Hematopoietic multipotent progenitor cell treated with erythropoietin and hydrocortisone succinate and interleukin-3 and kit ligand, for 4 days (in vitro differentiated cells): ENCODE data around the gene RANBP10.
"Not testable (repeated sequence)": the region's sequence is repeated elsewhere in the genome, so short reads cannot be mapped to it uniquely, and the experiment has no call there.

Experiments
- DNase-seq: peaks from one replicate; pipeline ENCODE4 v3.0.0-alpha.2; 2015

RANBP10 gene

GRCh38 chr16:67806428-67807147, at the start of gene RANBP10, which contains the start of gene TSNAXIP1:
Gene RANBP10, minus strand, starts transcription at chr16:67806560. Its CDS starts 24 bp downstream, at chr16:67806536.
Gene TSNAXIP1, plus strand, starts transcription at chr16:67806889. Its CDS starts 261 bp downstream, at chr16:67807150.
- peak; percentile 100 for DNase-seq

- no peak for DNase-seq
Measured at GRCh38 chr16:67855789-67856188, 49.4 kb upstream of the RANBP10 start.

- DNase-seq, result no peak
Measured at GRCh38 chr16:67853670-67854069, 47.3 kb upstream of the RANBP10 start.

- DNase-seq, result no peak
Measured at GRCh38 chr16:67848118-67848517, 41.8 kb upstream of the RANBP10 start.

- DNase-seq, result peak; percentile 81
Measured at GRCh38 chr16:67847064-67847861, 40.9 kb upstream of the RANBP10 start, which contains the start of gene CENPT. Gene CENPT, minus strand, starts transcription at chr16:67847693. Its CDS starts 13,834 bp downstream, at chr16:67833859.

- DNase-seq, result peak; percentile 98
Measured at GRCh38 chr16:67846320-67847063, 40.1 kb upstream of the RANBP10 start, which contains the start of gene NUTF2. Gene NUTF2, plus strand, starts transcription at chr16:67846933. Its CDS starts 18,198 bp downstream, at chr16:67865131.

GRCh38 chr16:67846063-67846319, 39.6 kb upstream of the RANBP10 start:
- no peak for DNase-seq

GRCh38 chr16:67845291-67846062, 39.1 kb upstream of the RANBP10 start:
- peak; percentile 27 for DNase-seq

GRCh38 chr16:67844497-67844896, 38.1 kb upstream of the RANBP10 start:
- DNase-seq, result no peak

GRCh38 chr16:67843343-67843765, 37.0 kb upstream of the RANBP10 start:
- DNase-seq, result no peak

GRCh38 chr16:67842509-67843342, 36.4 kb upstream of the RANBP10 start:
- peak; percentile 79 for DNase-seq

- peak; percentile 99 for DNase-seq
Measured at GRCh38 chr16:67841816-67842508, 35.6 kb upstream of the RANBP10 start, which contains the start of gene THAP11. Gene THAP11, plus strand, starts transcription at chr16:67842320. Its CDS starts 235 bp downstream, at chr16:67842555.

- no peak for DNase-seq
Measured at GRCh38 chr16:67841198-67841815, 34.9 kb upstream of the RANBP10 start.

GRCh38 chr16:67837811-67838210, 31.5 kb upstream of the RANBP10 start:
- no peak for DNase-seq

GRCh38 chr16:67837190-67837589, 30.8 kb upstream of the RANBP10 start:
- DNase-seq, result not testable (repeated sequence)

- no peak for DNase-seq
Measured at GRCh38 chr16:67834242-67834614, 27.9 kb upstream of the RANBP10 start.

- DNase-seq, result peak; percentile 97
Measured at GRCh38 chr16:67833415-67834241, 27.3 kb upstream of the RANBP10 start.

GRCh38 chr16:67833030-67833414, 26.7 kb upstream of the RANBP10 start:
- peak; percentile 47 for DNase-seq

- no peak for DNase-seq
Measured at GRCh38 chr16:67828651-67829050, 22.3 kb upstream of the RANBP10 start.
